OCI-LY1 (cell line): ENCODE data around the gene KRTAP19-6.
"Not testable (repeated sequence)": the region's sequence is repeated elsewhere in the genome, so short reads cannot be mapped to it uniquely, and the experiment has no call there.

ENCODE experiments used
- H2AFZ ChIP-seq: fragments of 200-600 bp; sonication (generic), shearing (Covaris generic); 2 replicates; pipeline ENCODE4 v1.6.0; 2014; ENCODE audit warnings: antibody characterized with exemption, mild to moderate bottlenecking, low read length
- H3F3A ChIP-seq: fragments of 200-600 bp; sonication (generic), shearing (Covaris generic); 2 replicates; pipeline ENCODE4 v1.6.0; 2014; ENCODE audit warnings: mild to moderate bottlenecking, antibody characterized with exemption, low read length, moderate library complexity; ENCODE audit not compliant: insufficient read depth
- H3K27ac ChIP-seq: fragments of 200-600 bp; sonication (generic); 2 replicates; pipeline ENCODE4 v1.5.1; 2014; ENCODE audit warnings: low read length, mixed run types, mild to moderate bottlenecking, low read depth; ENCODE audit not compliant: poor library complexity, severe bottlenecking
- H3K27me3 ChIP-seq: fragments of 200-600 bp; sonication (generic); 2 replicates; pipeline ENCODE4 v1.6.0; 2014; ENCODE audit warnings: antibody characterized with exemption, mild to moderate bottlenecking, low read length, moderate library complexity; ENCODE audit not compliant: insufficient read depth
- H3K36me3 ChIP-seq: fragments of 200-600 bp; sonication (generic); 2 replicates; pipeline ENCODE4 v1.6.1; 2014; ENCODE audit warnings: mild to moderate bottlenecking, antibody characterized with exemption, low read length, moderate library complexity, mixed read lengths; ENCODE audit not compliant: insufficient read depth
- H3K4me1 ChIP-seq: fragments of 200-600 bp; sonication (generic); 2 replicates; pipeline ENCODE4 v1.5.1; 2014; ENCODE audit warnings: mild to moderate bottlenecking, low read length, moderate library complexity; ENCODE audit not compliant: insufficient read depth, severe bottlenecking
- H3K4me2 ChIP-seq: fragments of 200-600 bp; sonication (generic), shearing (Covaris generic); 2 replicates; pipeline ENCODE4 v1.6.1; 2014; ENCODE audit warnings: low read length
- H3K4me3 ChIP-seq: fragments of 200-600 bp; sonication (generic); 2 replicates; pipeline ENCODE4 v1.5.1; 2014; ENCODE audit warnings: low read length, low read depth, mild to moderate bottlenecking, mixed read lengths; ENCODE audit not compliant: poor library complexity, severe bottlenecking
- H3K79me2 ChIP-seq: fragments of 200-600 bp; shearing (Covaris generic); 2 replicates; pipeline ENCODE4 v1.6.1; 2016; ENCODE audit warnings: mixed run types, low read length, mixed read lengths; ENCODE audit not compliant: insufficient read depth
- H3K9ac ChIP-seq: fragments of 200-600 bp; sonication (generic), shearing (Covaris generic); 2 replicates; pipeline ENCODE4 v1.6.1; 2014; ENCODE audit warnings: mild to moderate bottlenecking, low read length, mixed read lengths
- H3K9me2 ChIP-seq: fragments of 200-600 bp; sonication (generic), shearing (Covaris generic); 2 replicates; pipeline ENCODE4 v1.6.1; 2014; ENCODE audit warnings: low read depth, mild to moderate bottlenecking, low read length, mixed read lengths
- H3K9me3 ChIP-seq: fragments of 200-600 bp; shearing (Covaris generic); 2 replicates; pipeline ENCODE4 v1.6.1; 2014; ENCODE audit warnings: low read length, mixed read lengths
- H4K20me1 ChIP-seq: fragments of 200-600 bp; sonication (generic), shearing (Covaris generic); 2 replicates; pipeline ENCODE4 v1.6.0; 2016; ENCODE audit warnings: mild to moderate bottlenecking, low read length; ENCODE audit not compliant: insufficient read depth
- CTCF ChIP-seq: fragments of 200-600 bp; sonication (generic), shearing (Covaris generic); IDR thresholded peaks from 2 replicates; pipeline ENCODE4 v1.5.1; 2017; ENCODE audit warnings: mild to moderate bottlenecking, antibody characterized with exemption, low read length, moderate library complexity, mixed read lengths
- EZH2 ChIP-seq: fragments of 200-600 bp; sonication (generic), shearing (Covaris generic); IDR thresholded peaks from 2 replicates; pipeline ENCODE4 v1.8.0; 2017; ENCODE audit warnings: borderline replicate concordance, mixed run types, mild to moderate bottlenecking, antibody characterized with exemption, low read length, moderate library complexity, mixed read lengths

The KRTAP19-6 gene

GRCh38 chr21:30515681-30516080 lies 26.0 kb downstream of the KRTAP19-6 start:
- H3K4me1 ChIP-seq = no peaks in the 10 kb centered on the region
- H3K27ac ChIP-seq = no peak overlapping the region
- TF ChIP-seq EZH2 (no peak), CTCF (no peak)
- no peak overlapping the region for H2AFZ ChIP-seq
- H3K4me3 ChIP-seq = no peak overlapping the region
- H3K79me2 ChIP-seq = no peaks in the 10 kb centered on the region
- H3K9me3 ChIP-seq = no peaks in the 10 kb centered on the region
- H3K36me3 ChIP-seq = no peaks in the 10 kb centered on the region
- no peak overlapping the region for H3K4me2 ChIP-seq
- H3F3A ChIP-seq = no peaks in the 10 kb centered on the region
- no peaks in the 10 kb centered on the region for H4K20me1 ChIP-seq
- H3K9ac ChIP-seq = no peak overlapping the region
- H3K9me2 ChIP-seq = no peaks in the 10 kb centered on the region
- no peaks in the 10 kb centered on the region for H3K27me3 ChIP-seq

GRCh38 chr21:30505621-30506205 lies 36.0 kb downstream of the KRTAP19-6 start:
- peak; percentile 58 for TF ChIP-seq CTCF
- H3F3A ChIP-seq, H3K27me3 ChIP-seq, H3K36me3 ChIP-seq, H3K9ac ChIP-seq, H3K27ac ChIP-seq, H3K4me1 ChIP-seq, H3K79me2 ChIP-seq, H4K20me1 ChIP-seq, H3K4me2 ChIP-seq, H3K4me3 ChIP-seq, H3K9me3 ChIP-seq, H3K9me2 ChIP-seq, H2AFZ ChIP-seq: not testable (repeated sequence)

GRCh38 chr21:30502041-30502440 lies 39.6 kb downstream of the KRTAP19-6 start, which contains the start of gene KRTAP19-5:
Gene KRTAP19-5, minus strand, starts transcription at chr21:30502141. Its CDS starts 51 bp downstream, at chr21:30502090.
- H4K20me1 ChIP-seq = no peaks in the 10 kb centered on the region
- no peak within 1 kb of the TSS for H3K9ac ChIP-seq
- H3K36me3 ChIP-seq = no peaks in the 10 kb centered on the region
- no peak within 1 kb of the TSS for H2AFZ ChIP-seq
- H3K9me2 ChIP-seq = no peaks in the 10 kb centered on the region
- H3K9me3 ChIP-seq = no peaks in the 10 kb centered on the region
- H3K4me1 ChIP-seq = no peaks in the 10 kb centered on the region
- H3F3A ChIP-seq = no peaks in the 10 kb centered on the region
- H3K4me3 ChIP-seq = no peak within 1 kb of the TSS
- no peak within 1 kb of the TSS for H3K27ac ChIP-seq
- H3K4me2 ChIP-seq = no peak within 1 kb of the TSS
- no peaks in the 10 kb centered on the region for H3K27me3 ChIP-seq
- TF ChIP-seq CTCF (no peak), EZH2 (no peak)
- no peaks in the 10 kb centered on the region for H3K79me2 ChIP-seq
